GM23248 (cell line): ENCODE results near the gene SLC17A1. TPM values are rescaled to one million over a fixed set of nuclear protein-coding genes. Genes with fewer than 3 reads are reported as not detected.

Experiments used
- DNase-seq: peaks from one replicate; pipeline ENCODE4 v3.0.0-alpha.2; 2015
- H2AFZ ChIP-seq: fragments of 200-600 bp; sonication (generic); 2 replicates; pipeline ENCODE4 v1.6.1; 2016; ENCODE audit warnings: antibody characterized with exemption
- H3F3A ChIP-seq: fragments of 200-600 bp; sonication (generic); 2 replicates; pipeline ENCODE4 v1.6.1; 2016; ENCODE audit warnings: mild to moderate bottlenecking, antibody characterized with exemption, mixed run types; ENCODE audit not compliant: insufficient read depth
- H3K27ac ChIP-seq: fragments of 200-600 bp; sonication (generic); 2 replicates; pipeline ENCODE4 v1.5.1; 2016; ENCODE audit warnings: mild to moderate bottlenecking
- H3K27me3 ChIP-seq: fragments of 200-600 bp; sonication (generic); replicated peaks from 2 replicates; pipeline ENCODE4 v1.6.1; 2016; ENCODE audit warnings: mild to moderate bottlenecking; ENCODE audit not compliant: insufficient read depth
- H3K36me3 ChIP-seq: fragments of 200-600 bp; sonication (generic); 2 replicates; pipeline ENCODE4 v1.6.1; 2016; ENCODE audit warnings: low read depth, mild to moderate bottlenecking
- H3K4me1 ChIP-seq: fragments of 200-600 bp; sonication (generic); 2 replicates; pipeline ENCODE4 v1.6.1; 2016; ENCODE audit warnings: mild to moderate bottlenecking; ENCODE audit not compliant: insufficient read depth
- H3K4me2 ChIP-seq: fragments of 200-600 bp; sonication (generic); one replicate; pipeline ENCODE4 v1.6.1; 2016; ENCODE audit warnings: mild to moderate bottlenecking; ENCODE audit not compliant: unreplicated experiment
- H3K4me3 ChIP-seq: fragments of 200-600 bp; sonication (generic); 2 replicates; pipeline ENCODE4 v1.5.1; 2016; ENCODE audit warnings: mild to moderate bottlenecking
- H3K79me2 ChIP-seq: fragments of 200-600 bp; sonication (generic); 2 replicates; pipeline ENCODE4 v1.6.1; 2016; ENCODE audit warnings: mild to moderate bottlenecking; ENCODE audit not compliant: insufficient read depth
- H3K9ac ChIP-seq: fragments of 200-600 bp; sonication (generic); 2 replicates; pipeline ENCODE4 v1.6.1; 2016; ENCODE audit warnings: mild to moderate bottlenecking
- H3K9me2 ChIP-seq: fragments of 200-600 bp; sonication (generic); 2 replicates; pipeline ENCODE4 v1.6.1; 2016; ENCODE audit warnings: mixed run types, mild to moderate bottlenecking, moderate library complexity; ENCODE audit not compliant: insufficient read depth
- H3K9me3 ChIP-seq: fragments of 200-600 bp; sonication (generic); one replicate; pipeline ENCODE4 v1.6.1; 2017; ENCODE audit warnings: low read depth
- H4K20me1 ChIP-seq: fragments of 200-600 bp; sonication (generic); 2 replicates; pipeline ENCODE4 v1.6.0; 2016; ENCODE audit not compliant: insufficient read depth
- EZH2 ChIP-seq: fragments of 200-600 bp; sonication (generic); IDR thresholded peaks from 2 replicates; pipeline ENCODE4 v1.6.1; 2018; ENCODE audit warnings: antibody characterized with exemption, mild to moderate bottlenecking; ENCODE audit not compliant: insufficient read depth, poor library complexity, severe bottlenecking
- EZH2phosphoT487 ChIP-seq: fragments of 200-600 bp; sonication (generic); IDR thresholded peaks from 2 replicates; pipeline ENCODE4 v1.6.1; 2018; ENCODE audit warnings: antibody characterized with exemption, moderate library complexity, mild to moderate bottlenecking, low read depth; ENCODE audit not compliant: insufficient read depth
- WGBS, 2 experiments: methylation state at CpG; one replicate each; pipeline ENCODE4 v1.1.6; 2015 to 2017; ENCODE audit warnings: low lambda C conversion rate in 2 of 2, low coverage in 1 of 2; ENCODE audit errors: missing lambda C conversion rate in 2 of 2; 5-methylcytosine and 5-hydroxymethylcytosine counted together
- in situ Hi-C: fragments of 300-500 bp; cut with MboI; formaldehyde crosslinking; loops from 2 replicates; pipeline ENCODE4 v1.15.0; 2020
- polyA plus RNA-seq: library from polyadenylated mRNA; unstranded; fragments of >200 nt; fragmentation: Nextera tagmentation; extraction: Ambion mirVana; gene quantifications from 2 replicates; pipeline ENCODE4 v1.2.1, GENCODE V29; 2016
- total RNA-seq: library from RNA; depleted of rRNA; stranded (reverse); fragments of >200 nt; shearing (Covaris generic); gene quantifications from 2 replicates; pipeline ENCODE4 v1.2.3, GENCODE V29; 2014

The SLC17A1 gene
- total and polyA plus RNA-seq, 2 experiments from 2014 or later = not detected

GRCh38 chr6:25851961-25852360, 20.1 kb upstream of the SLC17A1 start:
- H3K9ac ChIP-seq = no peak overlapping the region
- H3F3A ChIP-seq = no peaks in the 10 kb centered on the region
- 58 to 62% methylated on average over 2 of the region's 2 CpGs for WGBS, 2 experiments
- DNase-seq = no peak
- no peak overlapping the region for H3K4me3 ChIP-seq
- no peaks in the 10 kb centered on the region for H3K9me3 ChIP-seq
- H3K9me2 ChIP-seq = no peaks in the 10 kb centered on the region
- H3K79me2 ChIP-seq = no peaks in the 10 kb centered on the region
- no peak overlapping the region for H3K4me2 ChIP-seq
- no peaks in the 10 kb centered on the region for H3K36me3 ChIP-seq
- no peak for TF ChIP-seq EZH2
- no peak for TF ChIP-seq EZH2phosphoT487
- H3K4me1 ChIP-seq = no peaks in the 10 kb centered on the region
- no peaks in the 10 kb centered on the region for H4K20me1 ChIP-seq
- in situ Hi-C loops = no loop called here
- no peaks in the 10 kb centered on the region for H3K27me3 ChIP-seq
- H2AFZ ChIP-seq = no peak overlapping the region
- H3K27ac ChIP-seq = no peak overlapping the region

GRCh38 chr6:25844518-25844917, 12.7 kb upstream of the SLC17A1 start:
- no peak overlapping the region for H2AFZ ChIP-seq
- no peak overlapping the region for H3K4me3 ChIP-seq
- H3K9me3 ChIP-seq = no peaks in the 10 kb centered on the region
- DNase-seq = no peak
- H3K9ac ChIP-seq = no peak overlapping the region
- H3K9me2 ChIP-seq = no peaks in the 10 kb centered on the region
- H3K79me2 ChIP-seq = no peaks in the 10 kb centered on the region
- H4K20me1 ChIP-seq = no peaks in the 10 kb centered on the region
- no peaks in the 10 kb centered on the region for H3K4me1 ChIP-seq
- no peaks in the 10 kb centered on the region for H3K36me3 ChIP-seq
- no peak overlapping the region for H3K27ac ChIP-seq
- TF ChIP-seq EZH2 (no peak), EZH2phosphoT487 (no peak)
- in situ Hi-C loops = no loop called here
- 19 to 21% methylated on average over 2 of the region's 2 CpGs for WGBS, 2 experiments
- no peak overlapping the region for H3K4me2 ChIP-seq
- H3K27me3 ChIP-seq = no peaks in the 10 kb centered on the region
- no peaks in the 10 kb centered on the region for H3F3A ChIP-seq

- no peak overlapping the region for H3K27ac ChIP-seq
- H3K9me2 ChIP-seq = no peaks in the 10 kb centered on the region
- 91 to 92% methylated on average over 1 of the region's 1 CpG for WGBS, 2 experiments
- in situ Hi-C loops = no loop called here
- H3K4me2 ChIP-seq = no peak overlapping the region
- no peak for TF ChIP-seq EZH2phosphoT487
- no peak for TF ChIP-seq EZH2
- no peaks in the 10 kb centered on the region for H3F3A ChIP-seq
- H3K4me1 ChIP-seq = no peaks in the 10 kb centered on the region
- H3K27me3 ChIP-seq = no peaks in the 10 kb centered on the region
- H4K20me1 ChIP-seq = no peaks in the 10 kb centered on the region
- no peaks in the 10 kb centered on the region for H3K79me2 ChIP-seq
- no peak overlapping the region for H2AFZ ChIP-seq
- no peak overlapping the region for H3K9ac ChIP-seq
- no peaks in the 10 kb centered on the region for H3K9me3 ChIP-seq
- no peak overlapping the region for H3K4me3 ChIP-seq
- H3K36me3 ChIP-seq = no peaks in the 10 kb centered on the region
- DNase-seq = no peak
Measured at GRCh38 chr6:25842526-25842925, 10.7 kb upstream of the SLC17A1 start.

GRCh38 chr6:25835442-25836283, 3.8 kb upstream of the SLC17A1 start:
- Histone ChIP-seq H3K9ac (no peak overlapping the region), H3K27ac (no peak overlapping the region), H3K4me2 (no peak overlapping the region), H3K79me2 (no peaks in the 10 kb centered on the region), H3K27me3 (0 out of 2 replicates have a peak, but pooled peaks cover 8% of the 10 kb centered on the region), H3K9me3 (no peaks in the 10 kb centered on the region), H3K36me3 (no peaks in the 10 kb centered on the region), H4K20me1 (no peaks in the 10 kb centered on the region), H3K9me2 (no peaks in the 10 kb centered on the region), H3K4me1 (no peaks in the 10 kb centered on the region), H3F3A (no peaks in the 10 kb centered on the region), H3K4me3 (no peak overlapping the region), H2AFZ (no peak overlapping the region)
- in situ Hi-C loops = no loop called here
- TF ChIP-seq EZH2 (no peak), EZH2phosphoT487 (no peak)
- WGBS, 2 experiments = 11 to 15% methylated on average over 8 of the region's 8 CpGs
- DNase-seq = no peak
